Endothelial cell of hepatic sinusoid (primary cell): ENCODE data around the gene AMIGO1.

Experiments
- in situ Hi-C: cut with HindIII; loops from 2 replicates; pipeline ENCODE4 v1.10.0; 2017; ENCODE audit warnings: low sequenced_read_pairs

Gene AMIGO1

GRCh38 chr1:109535481-109535880 is 26.0 kb upstream of the AMIGO1 start:
- in situ Hi-C loops, result loop anchor here (5.0 to 25.0 kb wide), 3 partner anchors 43 to 227 kb away; partner anchors contain the start of genes CYB561D1 and EPS8L3

GRCh38 chr1:109534307-109534858 is 24.9 kb upstream of the AMIGO1 start:
- in situ Hi-C loops, result loop anchor here (25.0 kb wide), 1 partner anchor 228 kb away; the partner anchor contains the start of gene EPS8L3

DNA sequence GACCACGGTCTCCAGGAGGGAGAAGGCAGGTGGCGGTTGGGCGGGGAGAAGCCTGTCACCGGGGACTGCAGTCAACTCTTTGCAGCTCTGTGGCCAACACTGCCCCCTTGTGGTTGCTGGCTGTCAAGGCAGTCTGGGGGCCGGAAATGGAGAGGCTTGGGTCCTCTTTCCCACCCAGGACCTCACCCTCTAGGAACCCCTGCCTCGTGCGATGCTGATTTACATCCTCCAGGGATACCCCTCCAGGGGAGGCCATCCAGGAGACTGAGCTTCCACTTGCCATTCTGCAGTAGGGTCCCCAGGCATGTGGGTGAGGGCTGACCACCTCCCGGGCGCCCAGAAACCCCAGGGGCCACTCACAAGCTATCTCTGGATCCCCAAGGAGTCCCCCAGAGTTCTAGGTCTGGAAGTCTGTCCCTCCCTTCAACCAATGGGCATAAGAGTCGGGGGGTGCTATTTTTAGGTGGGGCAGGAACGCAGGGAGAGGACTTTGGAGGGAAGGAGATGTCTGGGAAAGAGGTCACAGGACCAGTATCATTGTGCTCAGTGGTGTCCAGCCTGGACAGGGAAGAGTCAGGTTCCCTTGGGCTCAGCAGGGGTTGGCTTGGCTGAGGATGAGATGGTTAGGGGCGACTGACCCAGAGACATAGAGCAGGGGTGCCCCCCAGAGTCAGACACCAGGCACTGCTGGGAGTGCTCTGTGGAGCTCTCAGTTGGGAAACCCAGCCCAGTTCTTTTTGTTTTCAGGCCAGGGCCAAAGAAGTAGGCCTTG is 23.0 kb upstream of the AMIGO1 start:
- in situ Hi-C loops, result loop anchor here (25.0 kb wide), 1 partner anchor 230 kb away; the partner anchor contains the start of gene EPS8L3

GRCh38 chr1:109531826-109532364 is 22.4 kb upstream of the AMIGO1 start:
- in situ Hi-C loops, result loop anchor here (25.0 kb wide), 1 partner anchor 230 kb away; the partner anchor contains the start of gene EPS8L3

GRCh38 chr1:109531380-109531779 is 21.9 kb upstream of the AMIGO1 start:
- in situ Hi-C loops, result loop anchor here (25.0 kb wide), 1 partner anchor 231 kb away; the partner anchor contains the start of gene EPS8L3

- in situ Hi-C loops, result loop anchor here (25.0 kb wide), 1 partner anchor 232 kb away; the partner anchor contains the start of gene EPS8L3
These were observed 21.0 kb upstream of the AMIGO1 start for GRCh38 chr1:109530457-109531087.

DNA sequence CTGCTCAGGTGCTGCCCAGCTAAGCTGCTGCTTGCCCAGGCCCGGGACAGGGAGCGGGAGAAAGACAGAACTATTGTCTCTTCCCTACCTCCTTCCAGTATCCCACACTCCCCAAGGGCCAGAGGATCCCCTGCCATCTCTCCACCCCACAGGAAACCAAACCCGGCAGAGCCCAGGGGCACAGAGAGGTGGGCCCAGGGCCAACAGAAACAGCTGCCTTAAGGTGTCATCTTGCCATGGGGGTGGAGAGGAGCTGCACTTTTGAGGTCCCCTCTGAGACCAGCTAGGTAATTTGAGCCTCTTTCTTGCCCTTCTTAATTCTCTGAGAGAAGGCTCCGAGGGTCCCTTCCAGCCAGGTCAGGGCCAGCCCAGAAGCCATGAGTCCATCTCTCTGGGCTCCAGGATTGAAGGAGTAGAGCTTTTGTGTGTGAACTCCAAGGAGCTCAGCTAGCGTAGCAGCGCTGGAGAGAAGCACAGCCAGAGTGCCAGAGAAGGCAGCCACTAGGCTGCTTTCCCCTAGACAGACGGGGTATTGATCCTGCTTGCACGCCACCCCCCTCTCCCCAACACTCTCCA is 20.4 kb upstream of the AMIGO1 start:
- in situ Hi-C loops, result loop anchor here (25.0 kb wide), 1 partner anchor 232 kb away; the partner anchor contains the start of gene EPS8L3

- in situ Hi-C loops, result loop anchor here (25.0 kb wide), 1 partner anchor 234 kb away; the partner anchor contains the start of gene EPS8L3
These were observed 19.2 kb upstream of the AMIGO1 start for GRCh38 chr1:109528712-109529111.

DNA sequence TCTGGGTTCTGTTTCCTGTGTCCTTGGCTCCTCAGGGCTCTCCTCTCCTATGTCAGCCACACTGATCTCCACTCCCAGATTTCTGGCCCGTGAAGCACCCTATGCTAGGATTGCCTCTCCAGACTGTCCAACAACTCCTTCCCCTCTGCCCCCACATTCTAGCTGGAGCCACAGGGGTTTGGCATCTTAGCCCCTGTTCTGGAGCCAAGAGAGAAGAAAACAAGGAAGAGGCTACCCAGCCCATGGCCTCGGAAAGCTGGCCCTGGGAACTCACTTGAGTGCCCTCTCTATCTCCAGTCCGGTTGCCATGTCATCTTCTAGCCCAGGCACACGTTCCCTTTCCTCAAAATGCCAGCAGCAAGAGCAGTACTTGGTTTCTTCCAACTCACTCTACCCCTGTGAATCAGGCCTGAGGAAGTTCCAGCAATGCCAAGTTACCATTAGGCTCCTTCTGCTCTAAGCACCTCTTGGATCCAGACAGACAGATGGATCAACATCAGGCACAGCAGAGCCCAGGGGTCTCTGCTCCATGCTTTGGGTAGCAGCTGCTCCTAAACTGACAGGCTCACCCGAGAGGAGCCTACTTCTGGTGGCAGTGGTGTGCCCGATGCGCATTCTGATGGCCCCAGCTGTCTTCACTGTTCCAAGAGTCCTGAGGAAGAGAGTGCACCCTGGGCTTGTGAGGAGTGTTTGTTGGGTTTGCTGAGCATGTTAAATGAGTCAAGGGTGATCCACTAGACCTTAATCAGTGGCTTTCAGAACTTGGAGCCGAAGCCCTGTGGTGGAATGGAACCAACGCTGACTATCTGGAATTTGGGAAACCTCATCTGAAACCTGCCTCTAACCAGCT is 18.5 kb upstream of the AMIGO1 start:
- in situ Hi-C loops, result loop anchor here (25.0 kb wide), 1 partner anchor 234 kb away; the partner anchor contains the start of gene EPS8L3

- in situ Hi-C loops, result loop anchor here (25.0 kb wide), 1 partner anchor 235 kb away; the partner anchor contains the start of gene EPS8L3
These were observed 17.7 kb upstream of the AMIGO1 start for GRCh38 chr1:109527098-109527811.

GRCh38 chr1:109523706-109524105 is 14.2 kb upstream of the AMIGO1 start:
- in situ Hi-C loops, result no loop called here

DNA sequence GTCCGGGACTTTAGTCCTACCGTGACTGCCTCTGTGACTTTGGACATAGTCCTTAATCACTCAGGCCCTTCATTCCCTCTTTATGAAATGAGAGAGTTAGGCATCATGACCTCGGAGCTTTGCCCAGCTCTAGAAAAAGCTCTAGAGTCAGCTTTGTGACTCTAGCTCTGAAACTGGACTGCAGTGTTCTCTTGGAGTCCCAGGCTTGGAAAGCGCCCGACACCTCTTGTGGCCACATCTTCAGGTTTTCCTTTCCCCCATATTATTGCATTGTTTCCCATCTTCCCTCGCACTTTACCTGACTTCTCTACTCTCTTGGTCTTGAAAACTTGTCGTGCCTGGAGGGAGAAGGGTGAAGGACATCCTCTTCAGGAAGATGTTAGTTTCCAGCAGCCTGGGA is 12.5 kb upstream of the AMIGO1 start:
- in situ Hi-C loops, result no loop called here

DNA sequence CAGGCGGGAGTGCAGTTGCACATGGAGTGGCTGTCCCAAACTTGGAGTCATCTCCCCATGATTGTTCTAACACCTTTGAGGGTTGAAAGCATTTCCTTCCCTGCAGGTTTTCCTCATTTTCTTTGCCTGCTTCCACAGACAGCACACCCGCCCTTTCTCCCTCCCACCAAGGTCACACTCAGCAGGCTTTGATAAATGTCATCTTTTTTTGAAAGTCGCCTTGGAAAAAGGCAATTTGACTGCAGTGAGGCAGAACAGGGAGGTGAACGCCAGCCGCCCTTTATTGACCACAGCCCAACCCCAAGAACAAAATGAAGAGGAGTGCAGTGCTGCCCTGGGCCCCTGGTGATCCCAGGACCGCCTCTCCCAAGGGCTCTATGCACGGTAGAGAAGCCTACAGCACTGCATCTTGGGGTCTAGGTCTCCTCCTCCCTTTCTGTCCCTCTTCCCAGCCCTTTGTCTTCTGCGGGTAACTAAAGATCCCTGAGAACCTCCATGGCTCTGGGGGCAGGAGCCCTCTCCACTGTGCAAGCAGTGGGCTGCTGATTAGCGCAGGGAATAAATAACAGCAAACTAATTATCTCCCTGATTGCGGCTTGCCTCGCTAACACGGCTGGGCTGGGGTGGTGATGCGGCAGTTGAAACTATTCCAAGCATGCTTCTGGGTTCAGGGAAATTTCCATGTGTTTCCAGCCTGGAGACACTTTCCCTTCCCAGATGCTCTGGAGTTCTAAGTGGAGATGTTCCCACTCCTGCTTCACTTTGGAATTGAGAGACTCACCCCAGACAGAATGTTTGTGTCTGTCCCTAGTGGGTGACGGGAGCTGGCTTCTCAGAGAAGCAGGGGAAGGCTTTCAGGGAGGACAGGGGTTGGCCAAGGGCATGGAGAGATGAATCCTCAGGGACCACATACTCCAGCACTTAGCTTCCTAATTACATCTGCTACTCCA is 11.8 kb upstream of the AMIGO1 start:
- in situ Hi-C loops, result no loop called here

DNA sequence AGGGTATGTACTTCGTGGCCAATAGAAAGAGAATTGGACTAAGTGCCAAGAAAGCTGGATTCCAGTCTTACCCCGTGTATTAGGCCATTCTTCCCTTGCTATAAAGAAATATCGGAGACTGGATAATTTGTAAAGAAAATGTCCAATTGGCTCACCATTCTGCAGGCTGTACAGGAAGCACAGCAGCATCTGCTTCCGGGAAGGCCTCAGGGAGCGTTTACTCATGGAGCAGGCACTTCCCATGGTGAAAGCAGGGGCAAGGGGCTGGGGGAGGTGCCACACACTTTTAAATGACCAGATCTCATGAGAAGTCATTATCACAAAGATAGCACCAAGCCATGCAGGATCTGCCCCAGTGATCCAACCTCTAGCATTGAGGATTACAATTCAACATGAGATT is 7.8 kb upstream of the AMIGO1 start:
- in situ Hi-C loops, result no loop called here

GRCh38 chr1:109516872-109517271 is 7.3 kb upstream of the AMIGO1 start:
- in situ Hi-C loops, result no loop called here

- in situ Hi-C loops, result no loop called here
These were observed 5.3 kb upstream of the AMIGO1 start for GRCh38 chr1:109514846-109515245.

DNA sequence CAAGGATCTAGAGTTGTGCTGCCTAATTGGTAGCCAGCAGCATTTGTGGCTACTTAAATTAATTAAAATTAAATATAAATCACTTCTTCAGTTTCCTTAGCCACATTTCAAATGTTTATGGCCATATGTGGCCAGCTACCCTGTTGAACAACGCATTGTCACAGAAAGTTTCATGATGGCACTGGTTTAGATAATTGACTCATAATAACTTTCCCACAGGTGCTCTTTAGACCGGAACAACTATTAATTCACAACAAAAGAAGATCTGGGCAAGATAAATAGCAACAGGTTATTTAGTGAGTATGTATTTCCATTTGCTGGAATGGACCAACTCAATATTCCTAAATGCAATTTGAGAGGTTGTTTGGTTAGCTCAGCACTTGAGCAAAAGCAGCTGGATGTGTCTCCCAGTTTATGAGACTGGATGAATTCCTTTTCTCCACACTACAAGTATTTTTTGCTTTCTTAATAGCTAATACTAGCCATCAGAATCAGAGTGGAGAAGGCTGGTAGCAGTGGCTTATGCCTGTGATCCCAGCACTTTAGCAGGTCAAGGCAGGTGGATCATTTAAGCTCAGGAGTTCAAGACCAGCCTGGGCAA is 3.7 kb upstream of the AMIGO1 start:
- in situ Hi-C loops, result no loop called here

DNA sequence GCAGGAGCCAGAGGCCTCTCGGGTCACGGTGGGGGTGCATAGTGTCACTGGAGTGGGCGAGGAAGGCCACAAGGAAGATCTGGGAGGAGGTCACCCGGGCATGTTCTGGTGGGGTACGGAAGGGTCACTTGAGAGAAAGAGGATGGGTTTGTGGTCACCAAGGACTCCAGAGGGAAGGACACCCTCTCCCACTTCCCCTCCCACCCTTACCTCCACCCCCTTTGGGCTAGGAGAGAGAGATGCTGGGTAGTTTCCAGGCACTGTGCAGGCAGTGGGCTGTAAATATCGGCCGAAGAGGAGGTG is 703 bp downstream of the AMIGO1 start:
- in situ Hi-C loops, result no loop called here
